AG20443 (cell line): ENCODE data around the gene CCNDBP1.
"Not testable (repeated sequence)": the region's sequence is repeated elsewhere in the genome, so short reads cannot be mapped to it uniquely, and the experiment has no call there.

Experiments used
- DNase-seq: peaks from one replicate; pipeline ENCODE4 v3.0.0; 2012; ENCODE audit warnings: low spot score, mixed read lengths

Gene CCNDBP1

DNA sequence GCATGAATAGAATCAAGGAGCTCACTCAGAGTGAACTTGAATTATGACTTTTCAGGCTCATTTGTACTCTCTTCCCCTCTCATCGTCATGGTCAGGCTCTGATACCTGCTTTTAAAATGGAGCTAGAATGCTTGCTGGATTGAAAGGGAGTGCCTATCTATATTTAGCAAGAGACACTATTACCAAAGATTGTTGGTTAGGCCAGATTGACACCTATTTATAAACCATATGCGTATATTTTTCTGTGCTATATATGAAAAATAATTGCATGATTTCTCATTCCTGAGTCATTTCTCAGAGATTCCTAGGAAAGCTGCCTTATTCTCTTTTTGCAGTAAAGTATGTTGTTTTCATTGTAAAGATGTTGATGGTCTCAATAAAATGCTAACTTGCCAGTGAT is 9.6 kb downstream of the CCNDBP1 start:
- DNase-seq: no peak

DNA sequence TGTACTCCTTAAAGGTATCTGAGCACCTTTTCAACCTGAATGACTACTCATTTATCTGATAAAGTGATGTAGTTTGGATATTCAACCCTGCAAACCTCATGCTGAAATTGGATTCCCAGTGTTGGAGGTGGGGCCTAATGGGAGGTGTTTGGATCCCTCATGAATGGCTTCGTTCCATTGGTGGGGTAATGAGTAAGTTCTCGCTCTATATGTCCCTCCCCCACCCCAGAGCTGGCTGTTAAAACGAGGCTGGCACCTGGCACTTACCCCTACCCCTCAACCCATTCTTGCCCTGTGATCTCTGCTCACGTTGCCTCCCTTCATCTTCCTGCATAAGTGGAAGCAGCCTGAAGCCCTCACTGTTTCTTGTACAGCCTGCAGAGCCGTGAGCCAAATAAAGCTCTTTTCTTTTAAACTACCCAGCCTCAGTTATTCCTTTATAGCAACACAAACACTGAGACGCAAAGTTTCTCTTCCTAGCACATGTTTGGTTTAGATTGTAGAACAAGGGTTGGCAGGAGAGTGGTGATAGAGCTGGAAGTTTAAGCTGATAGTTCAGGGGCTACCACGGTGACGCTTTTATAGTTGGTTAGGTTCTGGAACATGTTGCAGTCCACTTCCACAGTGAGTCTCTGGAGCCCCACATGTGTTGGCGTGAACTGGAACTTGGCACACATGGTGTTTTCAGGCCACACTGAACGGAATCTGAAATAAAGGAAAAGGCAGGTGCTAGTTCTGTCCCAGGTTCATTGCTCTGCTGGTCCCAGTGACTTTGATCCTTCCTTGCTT is 11.8 kb downstream of the CCNDBP1 start:
- DNase-seq: no peak

DNA sequence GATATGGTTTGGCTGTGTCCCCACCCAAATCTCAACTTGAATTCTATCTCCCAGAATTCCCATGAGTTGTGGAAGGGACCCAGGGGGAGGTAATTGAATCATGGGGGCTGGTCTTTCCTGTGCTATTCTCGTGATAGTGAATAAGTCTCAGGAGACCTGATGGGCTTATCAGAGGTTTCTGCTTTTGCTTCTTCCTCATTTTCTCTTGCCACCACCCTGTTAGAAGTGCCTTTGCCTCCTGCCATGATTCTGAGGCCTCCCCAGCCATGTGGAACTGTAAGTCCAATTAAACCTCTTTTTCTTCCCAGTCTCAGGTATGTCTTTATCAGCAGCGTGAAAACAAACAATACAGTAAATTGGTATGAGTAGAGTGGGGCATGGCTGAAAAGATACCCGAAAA is 12.6 kb downstream of the CCNDBP1 start:
- DNase-seq: not testable (repeated sequence)

DNA sequence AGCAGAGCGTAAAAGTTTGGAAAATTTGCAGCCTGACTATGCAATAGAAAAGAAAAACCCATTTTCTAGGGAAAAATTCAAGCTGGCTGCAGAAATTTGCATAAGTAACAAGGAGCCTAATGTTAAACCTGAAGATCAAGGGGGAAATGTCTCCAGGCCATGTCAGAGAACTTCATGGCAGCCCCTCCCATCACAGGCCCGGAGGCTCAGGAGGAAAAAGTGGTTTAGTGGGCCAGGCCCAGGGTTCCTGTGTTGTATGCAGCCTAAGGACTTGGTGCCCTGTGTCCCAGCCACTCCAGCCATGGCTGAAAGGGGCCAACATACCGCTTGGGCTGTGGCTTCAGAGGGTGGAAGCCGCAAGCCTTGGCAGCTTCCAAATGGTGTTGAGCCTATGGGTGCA is 13.4 kb downstream of the CCNDBP1 start:
- not testable (repeated sequence) for DNase-seq

DNA sequence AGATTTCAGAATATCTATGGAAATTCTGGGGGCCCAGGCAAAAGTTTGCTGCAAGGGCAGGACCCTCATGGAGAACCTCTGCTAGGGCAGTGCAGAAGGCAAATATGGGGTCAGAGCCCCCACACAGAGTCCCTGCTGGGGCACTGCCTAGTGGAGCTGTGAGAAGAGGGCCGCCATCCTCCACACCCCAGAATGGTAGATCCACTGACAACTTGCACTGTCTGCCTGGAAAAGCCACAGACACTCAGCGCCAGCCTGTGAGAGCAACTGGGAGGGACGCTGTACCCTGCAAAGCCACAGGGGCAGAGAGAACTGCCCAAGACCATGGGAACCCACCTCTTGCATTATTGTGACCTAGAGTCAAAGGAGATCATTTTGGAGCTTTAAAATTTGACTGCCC is 13.8 kb downstream of the CCNDBP1 start:
- no peak for DNase-seq

DNA sequence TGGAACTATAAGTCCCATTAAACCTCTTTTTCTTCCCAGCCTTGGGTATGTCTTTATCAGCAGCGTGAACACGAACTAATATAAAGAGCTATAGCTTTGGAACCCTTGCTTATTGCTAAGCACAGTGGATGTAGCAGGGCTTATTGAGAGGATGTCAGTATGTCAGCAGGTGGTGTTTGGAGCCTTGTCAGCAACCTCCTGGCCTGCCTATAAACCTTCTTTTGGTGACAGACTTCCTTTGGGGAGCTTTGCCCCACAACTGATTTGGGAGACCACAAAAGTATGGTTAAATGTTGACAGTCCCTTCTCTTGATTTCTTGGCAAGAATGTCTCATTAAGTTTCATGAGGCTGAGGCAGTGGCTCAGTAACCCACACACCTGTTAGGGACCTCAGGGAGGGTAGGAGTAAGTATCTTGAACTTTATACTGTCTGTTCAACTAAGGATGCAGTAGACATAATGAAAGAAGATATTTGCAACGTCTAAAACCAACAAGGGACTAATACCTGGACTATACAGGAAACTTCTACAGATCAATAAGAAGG is 14.8 kb downstream of the CCNDBP1 start:
- DNase-seq: no peak

DNA sequence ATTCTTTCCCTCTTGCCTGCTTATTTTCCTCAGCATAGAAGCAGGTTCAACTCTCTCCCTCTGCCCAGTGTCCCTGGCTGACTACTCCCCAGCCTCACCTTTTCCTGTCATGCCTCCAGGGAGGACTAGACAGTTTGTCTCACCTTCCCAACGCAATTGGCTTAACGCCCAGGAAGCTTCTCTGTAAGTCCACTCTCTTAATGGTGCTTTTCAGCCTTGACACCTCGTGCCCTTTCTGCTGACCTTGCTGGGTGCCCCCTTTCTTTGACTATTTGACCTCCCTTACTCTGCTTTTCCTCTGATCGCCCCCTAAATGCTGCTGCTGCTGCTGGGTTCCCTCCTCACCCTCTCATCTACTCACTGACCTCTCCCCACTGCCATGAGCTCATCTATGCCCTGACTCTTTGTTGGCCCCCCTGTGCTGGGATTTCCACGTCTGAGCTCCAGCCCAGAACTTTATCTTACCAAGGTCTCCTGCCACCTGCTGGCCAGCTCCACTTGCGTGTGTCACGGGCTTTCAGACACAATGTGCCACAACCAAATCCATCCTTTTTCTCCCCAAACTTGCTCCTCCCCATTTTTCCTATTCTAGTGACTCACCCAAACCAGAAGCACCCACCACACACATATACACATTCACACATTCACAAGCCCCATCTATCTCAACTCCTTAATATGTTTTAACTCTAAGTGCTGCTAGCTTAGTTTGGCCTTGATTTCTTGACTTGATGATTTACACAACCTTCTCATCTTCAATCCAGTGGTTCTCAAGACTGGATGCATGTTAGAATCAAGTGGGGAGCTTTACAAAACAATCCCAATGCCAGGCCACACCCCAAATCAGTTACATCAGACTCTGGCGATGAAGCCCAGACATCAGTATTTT is 19.1 kb downstream of the CCNDBP1 start:
- peak; percentile 80 for DNase-seq

DNA sequence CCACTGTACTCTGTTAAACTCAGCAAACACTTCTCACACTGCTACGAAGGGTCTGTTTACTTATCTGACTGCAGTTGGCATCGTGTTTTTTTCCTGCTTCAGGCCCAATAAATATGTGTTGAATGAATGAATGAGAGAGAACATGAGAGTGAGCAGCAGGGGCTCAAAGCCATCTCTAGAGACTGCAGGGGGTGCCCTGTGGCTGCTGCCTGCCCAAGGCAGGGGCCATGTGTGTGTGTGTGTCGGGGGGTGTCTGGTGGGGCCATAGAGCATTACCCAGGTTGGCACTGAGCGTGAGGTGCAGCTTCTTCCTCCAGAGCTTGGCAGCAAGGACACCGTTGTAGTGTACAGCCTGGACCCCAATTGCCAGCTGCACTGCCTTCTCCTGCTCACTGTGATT is 20.9 kb downstream of the CCNDBP1 start:
- DNase-seq: no peak

DNA sequence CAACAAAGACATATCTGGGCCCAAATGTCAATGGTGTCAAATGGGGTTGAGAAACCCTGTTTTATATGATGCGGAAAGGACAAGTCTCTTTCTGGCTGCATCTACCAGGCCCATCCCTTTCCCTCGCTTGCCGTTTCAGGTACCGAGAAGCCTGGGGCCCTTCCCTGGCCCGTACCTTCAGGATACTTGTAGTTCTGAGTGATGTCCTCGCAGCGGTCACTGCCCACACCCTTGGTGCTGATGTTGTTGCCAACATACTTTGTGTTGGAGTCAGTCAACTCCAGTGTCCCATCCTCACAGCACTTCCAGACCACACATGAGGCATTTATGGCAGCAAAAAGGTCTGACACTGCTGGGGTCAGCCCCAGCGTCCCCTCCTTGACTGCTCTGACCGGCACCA is 21.8 kb downstream of the CCNDBP1 start:
- no peak for DNase-seq

DNA sequence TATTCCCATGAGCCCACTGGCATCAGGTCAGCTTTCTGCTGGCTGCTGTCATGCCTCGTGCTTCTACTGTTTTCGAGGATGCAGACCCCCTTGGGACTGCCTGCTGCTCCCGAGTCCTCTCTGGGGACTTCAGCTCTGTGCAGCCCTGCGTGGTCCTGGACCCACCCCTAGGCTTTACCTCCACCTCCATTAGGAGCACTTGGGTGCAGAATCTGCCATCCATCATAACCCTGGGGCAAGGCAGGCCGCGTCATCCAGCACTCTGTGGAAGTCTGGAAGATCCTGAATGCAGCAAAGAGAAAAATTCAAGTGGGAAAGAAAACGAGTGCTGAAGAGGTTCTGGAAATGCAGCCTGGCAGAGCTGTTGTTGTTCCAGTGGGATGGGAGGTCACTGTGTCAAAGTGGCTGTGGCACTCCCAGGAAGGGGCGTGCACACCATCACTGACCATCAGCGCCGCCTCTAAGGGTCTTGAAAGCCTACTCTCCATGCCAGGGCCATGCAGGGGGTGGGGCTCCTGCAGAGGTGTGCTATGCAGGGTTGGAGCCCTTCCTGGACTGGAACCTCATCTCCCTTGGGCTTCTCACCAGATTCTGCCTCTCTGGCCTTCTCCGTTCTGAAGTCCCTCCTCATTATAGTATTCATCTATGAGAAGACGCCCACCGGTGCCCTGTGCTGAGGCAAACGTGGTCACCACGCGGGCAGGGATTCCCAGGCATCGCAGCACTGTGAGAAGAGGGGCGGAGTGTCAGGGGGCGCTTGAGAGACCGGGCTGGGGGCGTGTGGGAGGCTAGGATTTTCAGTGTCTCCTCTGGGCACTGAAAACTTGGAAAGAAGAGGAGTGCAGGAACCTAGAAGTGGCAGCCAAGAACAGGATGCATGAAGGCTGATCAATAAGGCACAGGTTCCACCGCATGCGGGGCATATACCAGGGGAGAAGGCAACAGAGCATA is 23.1 kb downstream of the CCNDBP1 start:
- DNase-seq: no peak

DNA sequence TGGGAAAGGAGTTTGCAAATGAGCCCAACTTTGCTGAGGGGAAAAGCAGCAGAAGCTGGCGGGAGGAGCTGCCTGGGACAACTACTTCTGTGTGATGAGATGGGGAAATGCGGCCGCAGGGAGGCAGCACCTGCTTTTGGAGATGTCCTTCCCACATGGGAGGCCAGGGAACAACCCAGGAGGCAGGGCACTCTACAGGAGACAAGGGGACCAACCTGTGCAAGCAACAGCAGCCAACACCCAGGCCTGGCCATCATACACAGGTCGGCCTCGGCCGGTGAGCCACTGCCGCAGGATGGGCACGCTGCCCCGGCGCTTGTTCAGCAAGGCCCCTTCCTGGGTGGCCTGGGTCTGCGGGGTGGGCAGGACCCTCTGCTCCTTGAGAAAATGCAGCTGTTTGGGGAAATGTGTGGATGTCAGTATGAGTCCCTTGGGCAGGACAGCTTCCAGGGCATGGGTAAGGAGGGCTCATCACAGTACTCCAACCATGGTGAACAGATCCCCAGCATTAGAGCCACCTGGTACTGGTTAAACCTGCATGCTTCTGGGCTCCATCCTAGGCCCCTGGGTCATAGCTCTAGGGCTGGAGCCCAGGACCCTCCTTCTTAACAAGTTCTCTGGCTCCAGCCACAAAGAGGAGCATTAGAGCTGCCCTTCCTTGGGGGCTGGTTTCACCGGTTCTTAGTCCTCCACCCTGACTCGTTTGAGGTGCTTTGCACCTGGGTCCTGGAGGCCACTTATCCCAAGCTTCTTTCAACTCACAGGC is 24.0 kb downstream of the CCNDBP1 start:
- DNase-seq: peak; percentile 69

DNA sequence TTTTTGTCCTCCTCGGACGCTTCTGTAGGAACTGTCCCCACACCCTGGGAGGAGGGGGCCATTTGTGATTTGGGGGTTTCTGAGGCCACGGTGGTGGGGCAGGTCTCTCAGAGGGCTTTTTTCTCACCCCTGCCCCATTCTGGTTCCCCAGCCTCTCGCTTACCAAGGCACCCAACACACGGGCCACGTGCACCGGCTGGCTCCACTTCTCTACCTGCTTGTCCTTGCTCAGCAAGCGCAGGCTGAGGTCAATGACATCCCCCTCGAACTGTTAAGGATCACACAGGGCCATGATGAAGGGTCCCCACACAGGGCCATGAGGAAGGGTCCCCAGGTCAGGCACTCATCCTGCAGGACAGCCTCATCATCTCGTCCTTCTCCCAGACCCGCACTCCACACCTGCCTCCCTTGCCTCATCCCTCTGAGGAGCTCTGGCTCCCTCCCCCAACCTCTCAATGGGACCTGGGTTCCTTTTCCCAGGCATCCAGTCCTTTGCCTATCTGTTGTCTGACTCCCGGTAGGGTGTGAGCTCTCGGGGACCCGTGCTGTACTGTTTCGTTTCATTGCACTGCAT is 25.1 kb downstream of the CCNDBP1 start:
- no peak for DNase-seq

DNA sequence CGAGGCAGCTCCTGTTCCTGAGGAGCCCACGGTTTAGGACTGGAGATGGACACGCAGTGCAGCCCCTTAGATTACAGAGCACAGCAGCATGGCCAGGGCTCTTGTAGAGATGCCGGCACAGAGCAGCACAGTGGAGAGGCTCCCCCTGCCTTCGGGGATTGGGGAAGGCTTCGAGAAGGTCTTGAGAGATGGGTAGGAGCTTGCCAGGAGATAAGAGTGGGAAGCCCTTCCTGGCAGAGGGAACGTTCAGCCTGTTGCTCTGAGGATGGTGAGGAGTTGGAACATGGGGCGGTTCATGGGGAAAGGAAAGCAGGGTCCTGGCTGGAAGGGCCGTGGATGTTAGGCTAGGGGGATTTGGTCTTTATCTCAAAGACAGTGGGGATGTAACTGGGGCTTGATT is 25.6 kb downstream of the CCNDBP1 start:
- DNase-seq: no peak

DNA sequence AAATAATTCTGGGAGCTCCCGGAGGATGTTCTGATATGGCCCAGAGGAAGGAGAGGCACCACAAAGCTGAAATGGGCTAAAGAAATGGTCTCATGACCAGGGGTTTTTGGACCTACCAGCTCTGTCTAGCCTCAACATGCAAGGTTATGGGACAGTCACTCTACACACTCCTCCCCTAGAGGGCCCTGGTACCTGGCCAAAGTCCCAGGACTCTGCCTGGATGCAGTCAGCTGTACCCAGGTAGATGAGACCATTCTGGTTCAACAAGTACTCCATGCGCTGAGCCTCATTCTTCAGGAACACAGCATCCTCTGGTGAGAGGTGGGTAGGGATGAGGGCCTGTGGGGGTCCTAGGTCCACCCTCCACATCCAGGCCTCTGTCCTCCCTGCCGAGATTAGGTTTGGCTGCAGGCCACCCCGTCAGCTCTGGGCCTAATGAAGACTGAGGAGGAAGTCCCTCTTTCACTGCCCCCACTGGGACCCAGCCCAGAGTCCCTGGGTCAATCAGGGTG is 26.1 kb downstream of the CCNDBP1 start:
- DNase-seq: no peak

DNA sequence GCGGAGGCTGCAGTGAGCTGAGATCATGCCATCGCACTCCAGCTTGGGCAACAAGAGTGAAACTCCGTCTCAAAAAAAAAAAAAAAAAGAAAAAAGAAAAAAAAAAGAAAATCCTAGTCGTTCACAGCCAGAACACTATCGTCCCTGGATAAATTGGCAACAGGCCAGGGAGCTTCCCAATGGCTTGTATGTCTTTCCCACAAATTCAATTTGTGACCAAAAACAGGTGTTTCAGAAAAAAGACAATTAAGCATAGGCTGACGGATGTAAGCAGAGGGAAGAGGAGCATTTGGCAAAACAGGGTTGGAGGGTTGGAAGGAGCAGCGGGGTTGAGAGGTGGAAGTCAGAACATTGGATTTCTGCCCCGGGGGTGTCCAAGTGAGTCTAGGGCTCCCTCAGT is 27.1 kb downstream of the CCNDBP1 start:
- no peak for DNase-seq

DNA sequence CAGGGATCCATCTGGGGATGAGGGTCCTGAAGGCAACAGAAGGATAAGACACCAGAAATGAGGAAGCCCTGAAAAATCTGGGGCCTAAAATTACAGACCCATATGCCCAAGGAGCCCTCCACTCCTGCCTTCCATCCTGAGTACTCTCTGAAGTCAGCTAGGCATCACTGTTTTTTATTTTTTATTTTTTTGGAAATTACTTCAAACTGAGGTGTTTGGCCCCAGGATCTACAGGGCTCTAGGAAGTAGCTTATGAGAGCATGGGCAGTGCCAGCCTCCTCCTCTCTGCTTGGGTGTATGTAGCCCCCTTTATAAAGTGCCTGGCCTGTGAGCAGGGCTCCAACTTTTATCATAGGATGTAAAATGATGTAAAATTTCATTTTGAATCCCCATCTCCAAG is 27.7 kb downstream of the CCNDBP1 start:
- DNase-seq: no peak

DNA sequence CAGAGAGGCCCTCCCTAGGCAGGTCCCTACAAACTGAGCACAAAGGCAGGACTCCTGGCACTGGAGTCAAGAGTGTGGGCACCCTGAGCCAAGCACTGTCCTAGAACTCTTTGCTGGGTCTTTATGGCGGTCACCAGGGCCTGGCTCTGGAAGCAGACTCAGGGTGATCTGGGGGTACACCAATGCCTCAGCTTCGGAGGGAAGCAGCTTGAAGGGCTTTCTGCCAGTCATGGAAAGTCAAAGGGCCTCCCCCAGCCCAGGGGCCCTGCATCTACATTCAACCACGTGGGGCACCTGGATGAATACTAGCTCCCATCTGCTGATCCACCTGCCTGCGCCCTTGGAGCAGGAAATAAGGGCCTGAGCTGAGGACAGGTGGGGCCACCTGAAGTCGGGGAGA is 28.3 kb downstream of the CCNDBP1 start:
- DNase-seq: no peak

DNA sequence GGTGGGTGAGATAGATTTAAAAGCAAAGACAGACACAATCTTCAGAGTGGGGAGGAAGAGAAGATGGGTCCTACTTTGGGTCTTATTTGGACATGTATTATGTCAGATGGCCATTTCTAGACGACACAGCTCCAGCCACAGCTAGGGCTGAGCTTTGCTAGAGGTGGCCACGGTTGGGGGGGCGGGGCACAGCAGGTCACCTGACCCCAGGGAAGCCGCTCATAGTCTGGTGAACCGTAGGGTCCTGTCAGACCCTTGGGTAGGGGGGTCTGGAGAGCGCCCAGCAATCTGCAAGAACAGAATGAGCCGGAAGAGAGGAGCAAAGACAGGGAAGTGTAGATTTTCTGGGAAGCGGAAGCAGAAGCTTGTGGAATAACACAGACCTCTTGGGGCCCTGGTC is 29.0 kb downstream of the CCNDBP1 start:
- no peak for DNase-seq

DNA sequence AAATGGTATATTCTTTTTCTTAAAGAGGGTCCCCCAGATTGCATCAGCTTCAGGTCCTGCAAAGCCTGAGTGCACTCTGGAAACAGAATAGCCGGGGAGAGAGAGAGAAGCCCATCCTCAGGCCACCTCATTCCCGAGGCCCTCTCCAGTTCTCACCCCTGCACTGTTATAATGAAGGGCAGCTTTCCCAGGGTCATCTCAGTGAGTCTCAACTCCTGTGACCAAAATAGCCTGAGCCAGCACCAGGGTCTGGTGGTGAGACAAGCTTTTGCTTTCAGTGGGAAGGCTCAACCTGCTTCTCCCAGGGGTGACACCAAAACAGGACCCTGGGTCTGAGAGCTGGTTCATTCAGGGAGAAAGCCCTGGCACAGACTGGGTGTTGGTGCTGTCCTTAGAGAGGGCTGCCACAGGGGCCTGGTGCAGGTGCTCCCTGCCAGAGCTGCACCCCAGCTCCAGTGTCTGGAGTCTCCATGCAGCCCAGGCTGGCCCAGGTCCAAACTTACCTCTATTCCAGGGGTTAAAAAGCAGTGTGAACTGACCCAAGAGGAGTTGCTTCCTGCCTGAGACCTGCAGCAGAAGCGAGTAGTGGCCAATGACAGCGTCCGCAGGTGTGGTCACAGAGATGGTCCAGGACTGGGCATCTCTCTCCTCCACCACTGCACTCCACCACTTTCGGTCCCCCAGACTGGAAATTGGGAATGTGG is 29.5 kb downstream of the CCNDBP1 start:
- no peak for DNase-seq

DNA sequence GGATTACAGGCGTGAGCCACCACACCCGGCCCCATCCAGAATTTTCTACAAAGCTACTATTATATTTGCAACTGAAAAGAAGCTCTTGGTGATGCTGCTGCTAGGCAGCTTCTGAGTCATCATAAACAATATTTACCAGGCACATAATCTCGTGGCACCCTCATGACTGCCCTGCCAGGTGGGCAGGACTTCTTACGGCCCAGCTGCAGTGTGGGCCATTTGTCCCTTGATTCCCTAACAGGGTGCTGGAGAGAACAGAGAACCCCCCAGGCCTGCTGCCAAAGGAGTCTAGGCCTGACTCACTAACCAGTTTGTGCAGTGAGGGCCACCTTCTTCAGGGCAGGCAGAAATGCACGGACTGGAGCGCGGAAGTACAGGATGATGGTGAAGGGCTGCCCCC is 30.8 kb downstream of the CCNDBP1 start:
- DNase-seq: peak; percentile 43
